ENCODE measurements around the gene FBXL15. TPM values are rescaled to one million over a fixed set of nuclear protein-coding genes. Genes with fewer than 3 reads are reported as not detected.

Gene FBXL15
- total RNA-seq, 1 donor from 2014 or later = 27.7 TPM

- peaks cover 39% of the 10 kb centered on the region for H3K4me1 ChIP-seq
- intact Hi-C loops (cut with DNase I) = no loop called here
Observed at GRCh38 chr10:102421507-102421756, 796 bp downstream of the FBXL15 start.

GRCh38 chr10:102421757-102422512, 1.3 kb downstream of the FBXL15 start:
- Histone ChIP-seq H3K36me3 (no peaks in the 10 kb centered on the region), H3K4me3 (peak overlapping the region; percentile 59 to 93), H3K27ac (peak overlapping the region; percentile 73), H3K27me3 (no peaks in the 10 kb centered on the region), H3K9me3 (no peaks in the 10 kb centered on the region), H3K4me1 (peaks cover 39% of the 10 kb centered on the region)
- intact Hi-C loops (cut with DNase I) = no loop called here
- no peak for DNase-seq (ENCODE audit: extremely low spot score in 2 of 2)
- no peak for TF ChIP-seq POLR2AphosphoS5 (IDR thresholded peaks at IDR 0.05; ENCODE audit: insufficient read depth in 1 of 2, low read depth in 1 of 2)
- TF ChIP-seq CTCF (IDR thresholded peaks at IDR 0.05) = no peak
- no peak for TF ChIP-seq POLR2A (IDR thresholded peaks at IDR 0.05)

More at GRCh38 chr10:102421507-102421756, 796 bp downstream of the FBXL15 start:
- Histone ChIP-seq H3K4me3 (peak overlapping the region; percentile 59 to 93), H3K36me3 (no peaks in the 10 kb centered on the region), H3K27ac (peak overlapping the region; percentile 73), H3K9me3 (no peaks in the 10 kb centered on the region), H3K27me3 (no peaks in the 10 kb centered on the region)
- no peak for DNase-seq (ENCODE audit: extremely low spot score in 2 of 2)
- TF ChIP-seq POLR2A (IDR thresholded peaks at IDR 0.05) (no peak), POLR2AphosphoS5 (IDR thresholded peaks at IDR 0.05; ENCODE audit: insufficient read depth in 1 of 2, low read depth in 1 of 2) (no peak), CTCF (IDR thresholded peaks at IDR 0.05) (no peak)

GRCh38 chr10:102422545-102423129, 2.0 kb downstream of the FBXL15 start:
- Histone ChIP-seq H3K9me3 (no peaks in the 10 kb centered on the region), H3K27ac (peak overlapping the region; percentile 73), H3K4me1 (peaks cover 39% of the 10 kb centered on the region), H3K27me3 (no peaks in the 10 kb centered on the region), H3K36me3 (no peaks in the 10 kb centered on the region), H3K4me3 (peak overlapping the region; percentile 59 to 93)
- no peak for DNase-seq (ENCODE audit: extremely low spot score in 2 of 2)
- TF ChIP-seq POLR2A (IDR thresholded peaks at IDR 0.05) (no peak), POLR2AphosphoS5 (IDR thresholded peaks at IDR 0.05; ENCODE audit: insufficient read depth in 1 of 2, low read depth in 1 of 2) (peak; percentile 33 to 56), CTCF (IDR thresholded peaks at IDR 0.05) (peak; percentile 27 to 65 (median 57))
- intact Hi-C loops (cut with DNase I) = no loop called here

GRCh38 chr10:102423372-102423968, 2.8 kb downstream of the FBXL15 start:
- no peak overlapping the region for H3K4me3 ChIP-seq
- no peak for DNase-seq (ENCODE audit: extremely low spot score in 2 of 2)
- no peak overlapping the region for H3K27ac ChIP-seq
- no peaks in the 10 kb centered on the region for H3K9me3 ChIP-seq
- H3K36me3 ChIP-seq = no peaks in the 10 kb centered on the region
- no peak for TF ChIP-seq POLR2AphosphoS5 (IDR thresholded peaks at IDR 0.05; ENCODE audit: insufficient read depth in 1 of 2, low read depth in 1 of 2)
- TF ChIP-seq POLR2A (IDR thresholded peaks at IDR 0.05) = no peak
- no peak for TF ChIP-seq CTCF (IDR thresholded peaks at IDR 0.05)
- intact Hi-C loops (cut with DNase I) = no loop called here
- no peaks in the 10 kb centered on the region for H3K27me3 ChIP-seq
- H3K4me1 ChIP-seq = peaks cover 39% of the 10 kb centered on the region

- intact Hi-C loops (cut with DNase I) = no loop called here
Observed at GRCh38 chr10:102424145-102424544, 3.5 kb downstream of the FBXL15 start.

More at GRCh38 chr10:102424145-102424544, 3.5 kb downstream of the FBXL15 start:
- Histone ChIP-seq H3K4me3 (no peak overlapping the region), H3K27ac (no peak overlapping the region), H3K4me1 (peaks cover 32% of the 10 kb centered on the region), H3K9me3 (no peaks in the 10 kb centered on the region), H3K36me3 (no peaks in the 10 kb centered on the region), H3K27me3 (no peaks in the 10 kb centered on the region)
- no peak for DNase-seq (ENCODE audit: extremely low spot score in 2 of 2)
- TF ChIP-seq POLR2A (IDR thresholded peaks at IDR 0.05) (no peak), CTCF (IDR thresholded peaks at IDR 0.05) (no peak), POLR2AphosphoS5 (IDR thresholded peaks at IDR 0.05; ENCODE audit: insufficient read depth in 1 of 2, low read depth in 1 of 2) (no peak)
